HG02763 (cell line): Measurements from ENCODE around the gene PTPRT.
"Not testable (repeated sequence)": the region's sequence is repeated elsewhere in the genome, so short reads cannot be mapped to it uniquely, and the experiment has no call there.

Experiments used
- ATAC-seq: cut with Tn5 transposase; IDR thresholded peaks from one replicate; pipeline ENCODE4 v1.9.1; 2021; ENCODE audit warnings: mild to moderate bottlenecking, moderate library complexity; ENCODE audit not compliant: unreplicated experiment

Gene PTPRT

GRCh38 chr20:42258564-42259302 lies 931.0 kb downstream of the PTPRT start:
- no peak for ATAC-seq

DNA sequence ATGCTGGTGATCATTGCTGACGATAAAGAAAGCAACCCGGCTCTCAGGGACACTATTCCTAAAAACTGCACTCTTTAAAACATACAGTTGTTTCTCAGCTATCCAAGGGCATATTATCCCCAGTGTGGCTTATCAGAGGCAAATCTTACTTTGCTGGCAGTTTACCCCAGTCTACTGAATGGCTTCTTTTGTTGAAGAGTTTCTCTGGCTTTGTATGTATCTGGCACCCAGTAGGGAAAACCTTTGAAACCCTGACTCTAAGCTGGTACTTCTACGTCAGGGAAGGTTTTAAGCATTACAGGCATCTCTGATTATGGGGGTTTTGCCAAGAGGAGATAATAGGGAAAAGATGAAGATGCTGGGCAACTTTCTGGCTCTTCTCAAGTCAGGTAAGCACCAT lies 933.9 kb downstream of the PTPRT start:
- no peak for ATAC-seq

DNA sequence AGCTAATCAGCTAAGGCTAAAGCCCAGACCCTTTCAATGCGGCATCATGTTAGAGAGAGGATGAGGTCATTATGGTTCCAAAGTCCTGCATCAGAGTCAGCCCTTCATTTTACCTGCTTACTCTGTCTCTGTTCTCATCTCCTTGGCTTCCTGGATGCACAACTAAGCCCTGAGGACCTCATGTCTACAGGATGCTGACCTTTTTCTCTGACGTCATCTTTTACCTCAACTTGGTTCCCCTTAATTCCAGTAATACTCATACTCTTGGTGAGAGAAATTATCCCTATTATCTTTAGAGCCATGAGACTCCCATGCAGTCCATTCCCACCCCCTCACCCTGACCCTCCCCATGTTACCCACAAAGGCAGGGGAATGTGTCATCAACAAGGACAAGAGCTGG lies 935.0 kb downstream of the PTPRT start:
- no peak for ATAC-seq

GRCh38 chr20:42252116-42252515 lies 937.6 kb downstream of the PTPRT start:
- ATAC-seq: no peak

- no peak for ATAC-seq
Measured at GRCh38 chr20:42218621-42219374, 970.9 kb downstream of the PTPRT start.

GRCh38 chr20:42214074-42214473 lies 975.6 kb downstream of the PTPRT start:
- no peak for ATAC-seq

- ATAC-seq: no peak
Measured at GRCh38 chr20:42212391-42212790, 977.3 kb downstream of the PTPRT start.

GRCh38 chr20:42206557-42206956 lies 983.1 kb downstream of the PTPRT start:
- ATAC-seq: not testable (repeated sequence)

GRCh38 chr20:42204109-42204660 lies 985.5 kb downstream of the PTPRT start:
- ATAC-seq: no peak

DNA sequence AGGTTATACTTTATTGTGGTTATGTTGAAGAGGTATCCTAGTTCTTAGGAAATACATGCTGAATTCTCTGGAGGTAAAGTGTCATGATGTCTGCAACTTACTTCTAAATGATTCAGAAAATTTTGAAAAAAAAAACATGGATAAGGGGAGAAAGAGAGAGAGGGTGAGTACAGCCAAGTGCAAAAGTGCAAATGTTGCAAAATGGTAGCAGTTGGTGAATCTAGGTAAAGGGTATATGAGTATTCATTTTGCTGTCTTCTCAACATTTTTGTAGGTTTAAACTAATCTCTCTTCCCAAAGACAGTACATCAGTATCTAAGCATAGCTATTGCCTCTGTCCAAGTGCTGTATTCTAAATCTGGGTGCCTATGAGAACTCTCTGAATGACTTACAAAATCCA lies 992.1 kb downstream of the PTPRT start:
- no peak for ATAC-seq

GRCh38 chr20:42193119-42193518 lies 996.6 kb downstream of the PTPRT start:
- no peak for ATAC-seq

DNA sequence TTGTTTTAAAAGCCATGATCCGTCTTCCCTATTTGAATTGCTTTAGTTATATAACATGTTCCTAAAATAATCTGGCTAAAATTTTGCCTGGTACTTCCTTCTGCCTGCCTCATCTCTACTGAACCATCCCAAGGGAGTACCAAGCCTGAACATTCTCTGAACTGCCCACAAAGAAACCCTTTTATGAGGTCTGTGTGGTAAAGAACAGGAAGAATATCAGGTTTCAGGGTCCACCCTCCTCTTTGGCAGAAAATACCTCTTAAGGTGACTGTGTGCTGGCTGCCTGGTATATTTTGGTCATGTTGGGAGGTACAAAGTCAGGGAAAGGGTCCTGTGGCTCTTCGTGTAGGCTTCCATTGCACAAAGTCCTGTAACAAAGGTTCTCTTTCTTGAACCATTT lies 997.4 kb downstream of the PTPRT start:
- no peak for ATAC-seq

DNA sequence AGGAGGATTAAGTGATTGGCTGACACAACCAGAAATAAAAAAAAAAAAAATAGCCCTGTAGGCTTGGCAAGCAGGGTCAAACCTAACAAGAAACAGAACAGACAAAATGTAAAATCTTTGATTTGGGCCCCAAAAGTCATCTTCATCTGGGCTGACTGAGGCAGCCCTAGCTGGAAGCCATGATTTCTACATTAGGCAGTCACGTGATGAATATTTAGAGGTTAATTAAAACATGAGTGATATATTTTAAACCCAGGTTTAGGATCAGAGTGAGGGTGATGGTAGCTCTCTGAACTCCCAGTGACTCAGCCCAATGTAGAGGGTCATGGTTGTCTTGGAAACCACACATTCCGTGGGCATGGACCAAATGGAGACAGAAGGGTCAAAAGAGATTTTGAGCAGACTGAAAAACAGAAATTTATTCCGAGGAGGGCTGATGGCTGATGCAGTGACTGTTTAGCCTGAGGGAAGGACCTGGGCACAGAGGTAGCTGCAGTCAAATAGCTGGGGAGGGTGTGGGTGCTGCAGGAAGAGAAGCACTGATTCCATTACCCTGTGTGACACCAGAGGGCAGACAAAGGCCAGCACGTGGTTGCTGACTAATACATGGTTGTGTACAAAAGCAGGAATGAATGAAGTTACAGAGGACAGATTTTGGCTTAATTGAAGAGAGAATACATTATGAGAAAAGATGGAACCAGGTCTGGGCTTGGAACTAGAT lies 998.4 kb downstream of the PTPRT start:
- ATAC-seq: no peak

- no peak for ATAC-seq
Measured at GRCh38 chr20:42190084-42190483, 999.6 kb downstream of the PTPRT start.

GRCh38 chr20:42186337-42186736 lies 1003.4 kb downstream of the PTPRT start:
- ATAC-seq: no peak

GRCh38 chr20:42183147-42183546 lies 1006.6 kb downstream of the PTPRT start:
- no peak for ATAC-seq

DNA sequence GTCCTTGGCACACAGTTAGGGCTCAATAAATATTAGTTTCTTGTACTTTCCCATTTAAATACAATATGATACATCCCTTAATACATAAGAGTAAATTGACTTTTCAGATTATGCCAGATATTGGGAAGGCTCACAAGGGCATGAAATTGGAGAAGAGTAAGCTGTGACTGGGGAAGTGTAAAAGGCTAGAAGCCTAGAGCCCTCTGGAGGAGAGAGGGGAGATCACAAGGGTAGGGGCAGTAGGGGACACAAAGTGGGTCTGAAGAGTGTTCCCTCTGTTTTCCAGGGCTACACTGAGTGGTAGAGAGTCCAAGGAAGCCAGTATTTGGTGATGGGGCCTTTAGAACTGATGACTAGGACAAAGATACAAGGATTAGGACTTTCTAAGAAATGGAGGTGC lies 1008.6 kb downstream of the PTPRT start:
- no peak for ATAC-seq

DNA sequence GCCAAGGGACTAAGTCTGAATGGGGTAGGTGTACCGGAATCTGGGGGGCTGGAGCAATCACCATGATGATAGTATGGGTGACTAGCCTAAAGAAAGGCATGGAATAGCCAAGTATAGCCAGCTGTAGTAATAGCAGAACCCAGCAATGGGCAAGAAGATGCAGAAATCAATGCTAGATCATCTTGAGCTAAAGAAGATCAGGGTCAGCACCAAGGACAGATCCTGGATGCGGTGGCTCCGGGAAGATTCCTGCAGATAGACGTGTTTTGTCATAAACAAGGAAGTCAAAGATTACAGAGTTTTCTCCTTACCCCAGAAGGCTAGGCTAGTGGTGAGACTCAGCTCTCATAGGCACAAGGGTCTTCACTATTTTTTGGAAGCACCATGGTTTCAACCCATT lies 1009.9 kb downstream of the PTPRT start:
- ATAC-seq: no peak

DNA sequence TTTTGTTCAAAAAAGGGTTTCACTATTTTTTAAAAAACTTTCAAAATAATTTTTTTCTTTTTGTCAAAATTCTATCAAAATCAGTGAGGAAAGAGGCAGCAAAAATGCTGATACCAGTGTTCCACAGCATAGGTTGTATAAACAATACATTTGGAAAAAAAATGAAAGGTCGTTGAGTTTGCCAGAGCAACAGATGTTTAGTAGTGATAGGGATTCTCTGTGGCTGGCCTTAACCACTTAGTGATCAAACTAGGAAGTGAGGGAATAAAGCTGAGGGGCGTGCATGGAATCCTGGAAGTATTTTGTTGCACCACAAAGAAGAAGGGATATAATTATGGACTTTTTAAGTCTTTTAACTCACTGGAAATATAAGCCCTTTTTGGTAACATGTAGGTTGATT lies 1016.3 kb downstream of the PTPRT start:
- ATAC-seq: no peak

DNA sequence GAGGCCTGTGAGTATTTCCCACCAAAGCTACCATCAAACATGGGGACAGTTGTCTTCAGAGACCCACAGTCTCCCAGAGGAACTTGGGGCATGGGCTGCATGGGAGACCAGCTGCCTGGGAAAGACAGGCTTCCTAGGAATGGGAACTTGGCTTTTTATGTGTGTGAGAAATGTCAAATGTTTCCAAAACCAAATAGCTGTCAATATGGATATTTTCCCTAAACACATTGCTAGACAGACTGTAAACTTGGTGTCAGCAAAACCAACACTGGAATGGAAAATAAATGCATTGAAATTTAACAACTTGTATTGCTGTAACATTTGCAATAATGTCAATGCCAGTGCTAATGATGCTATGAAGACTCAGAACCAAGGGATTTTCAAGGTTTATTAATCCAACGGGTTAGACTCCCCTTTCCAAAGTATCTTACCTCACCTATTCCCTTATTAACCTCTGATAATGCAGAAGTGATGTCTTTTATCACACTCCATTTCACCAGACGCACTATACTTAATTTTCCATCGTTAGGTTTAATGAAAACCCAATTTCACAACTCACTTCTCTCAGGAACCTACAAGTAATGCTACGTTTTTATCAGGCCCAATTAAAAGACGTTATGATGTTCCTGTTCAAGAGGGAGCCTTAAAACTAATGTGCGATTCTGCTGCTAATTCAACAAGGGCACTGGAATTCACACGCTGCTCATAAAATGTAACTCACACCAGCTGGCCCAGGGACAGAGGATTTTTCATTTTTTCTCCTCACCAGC lies 1025.4 kb downstream of the PTPRT start:
- ATAC-seq: no peak
